NCI-H2029 treated with DMSO at 0.1 percent for 48 hours (cell line): ENCODE measurements around the gene SRPK2.

Experiments used
- DNase-seq: peaks from one replicate; lab custom pipeline; 2025; lab: John Stamatoyannopoulos, UW

The SRPK2 gene

GRCh38 chr7:105097619-105098018 is 291.1 kb downstream of the SRPK2 start:
- peak; percentile 6 for DNase-seq

- no peak for DNase-seq
Measured at GRCh38 chr7:105096306-105096705, 292.4 kb downstream of the SRPK2 start.

- no peak for DNase-seq
Measured at GRCh38 chr7:105094966-105095365, 293.8 kb downstream of the SRPK2 start.

DNA sequence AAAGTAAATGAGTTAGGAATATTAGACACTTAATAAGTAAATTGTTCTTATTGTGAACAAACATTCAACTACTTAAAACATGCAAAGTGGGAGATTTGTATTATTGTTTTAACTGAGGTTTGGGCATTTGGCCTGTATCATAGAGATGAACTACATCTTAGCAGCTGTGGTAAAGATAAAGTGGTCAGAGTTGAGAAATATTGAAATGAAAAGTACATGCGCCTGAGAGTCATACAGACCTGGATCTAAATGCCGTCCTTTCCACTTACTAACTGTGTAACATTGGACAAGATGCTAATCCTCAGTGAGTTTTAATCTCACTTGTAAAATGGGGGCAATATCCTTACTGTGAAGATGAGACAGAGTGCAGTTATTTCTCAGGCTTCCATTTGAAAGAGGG is 300.3 kb downstream of the SRPK2 start:
- DNase-seq, result no peak

DNA sequence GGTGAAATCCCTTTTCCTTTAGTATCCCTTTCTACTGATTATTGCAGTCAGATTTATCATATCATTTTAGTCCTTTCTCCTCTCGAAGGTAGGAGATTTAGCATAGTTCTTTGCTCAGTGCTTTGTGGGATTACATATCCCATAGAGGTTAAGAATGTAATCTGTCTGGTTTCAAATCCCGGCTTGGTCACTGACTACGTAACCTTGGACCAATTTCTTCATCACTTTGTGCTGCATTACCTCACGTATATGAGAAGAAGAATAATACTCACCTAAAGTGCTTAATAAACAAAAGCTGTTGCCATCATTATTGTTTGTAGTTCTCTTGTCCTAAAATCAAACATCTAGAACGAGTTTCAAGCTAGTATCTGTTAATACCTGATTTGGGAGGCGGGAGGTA is 300.7 kb downstream of the SRPK2 start:
- DNase-seq, result no peak

- no peak for DNase-seq
Measured at GRCh38 chr7:105086850-105087249, 301.9 kb downstream of the SRPK2 start.

DNA sequence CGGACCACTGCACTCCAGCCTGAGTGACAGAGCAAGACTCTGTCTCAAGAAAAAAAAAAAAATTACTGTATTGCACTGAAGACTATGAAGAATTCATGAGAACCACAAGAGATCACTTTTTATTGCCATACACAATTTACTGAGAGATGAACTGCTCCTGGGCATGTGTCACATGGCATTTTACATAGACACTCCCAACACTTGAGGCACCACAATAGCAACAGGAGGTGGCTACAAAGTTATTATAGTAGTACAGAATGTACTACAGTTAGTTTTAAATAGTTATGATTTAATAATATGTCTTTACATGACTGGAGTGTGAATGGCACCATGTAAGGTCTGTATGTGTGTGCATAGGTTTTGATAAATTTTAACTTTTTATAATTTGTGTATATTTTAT is 304.1 kb downstream of the SRPK2 start:
- no peak for DNase-seq

DNA sequence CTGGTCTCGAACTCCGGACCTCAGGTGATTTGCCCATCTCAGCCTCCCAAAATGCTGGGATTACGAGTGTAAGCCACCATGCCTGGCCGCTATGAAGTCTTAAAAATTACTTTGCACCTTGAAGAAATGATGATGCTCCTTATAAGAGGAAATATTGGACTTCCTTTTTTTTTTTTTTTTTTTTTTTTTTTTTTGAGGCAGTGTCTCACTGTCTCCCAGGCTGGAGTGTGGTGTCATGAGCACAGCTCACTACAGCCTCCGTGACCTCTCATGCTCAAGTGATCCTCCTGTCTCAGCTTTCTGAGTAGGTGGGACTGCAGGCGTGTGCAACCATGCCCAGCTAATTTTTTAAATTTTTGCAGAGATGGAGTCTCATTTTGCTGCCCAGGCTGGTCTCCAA is 309.4 kb downstream of the SRPK2 start:
- DNase-seq, result no peak

GRCh38 chr7:105073143-105073542 is 315.6 kb downstream of the SRPK2 start:
- no peak for DNase-seq

DNA sequence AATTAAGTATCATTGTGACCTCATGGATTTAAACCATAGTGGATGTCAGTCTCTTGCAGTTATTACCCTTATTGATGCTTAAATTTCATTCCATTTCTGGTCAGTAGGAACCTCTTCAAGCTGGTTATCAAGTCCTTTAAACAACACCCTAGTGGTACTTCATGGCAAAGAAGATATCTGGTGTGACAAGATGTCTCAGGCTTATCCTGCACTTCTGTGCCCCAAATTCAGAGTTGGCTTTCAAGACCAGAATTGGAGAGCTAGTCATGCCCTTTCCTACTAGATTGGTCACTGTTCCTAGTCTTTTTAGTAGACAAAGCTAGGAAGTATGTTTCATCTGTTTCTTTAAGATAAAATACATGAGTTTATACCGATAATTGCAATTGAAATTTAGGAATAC is 319.8 kb downstream of the SRPK2 start:
- DNase-seq, result no peak

DNA sequence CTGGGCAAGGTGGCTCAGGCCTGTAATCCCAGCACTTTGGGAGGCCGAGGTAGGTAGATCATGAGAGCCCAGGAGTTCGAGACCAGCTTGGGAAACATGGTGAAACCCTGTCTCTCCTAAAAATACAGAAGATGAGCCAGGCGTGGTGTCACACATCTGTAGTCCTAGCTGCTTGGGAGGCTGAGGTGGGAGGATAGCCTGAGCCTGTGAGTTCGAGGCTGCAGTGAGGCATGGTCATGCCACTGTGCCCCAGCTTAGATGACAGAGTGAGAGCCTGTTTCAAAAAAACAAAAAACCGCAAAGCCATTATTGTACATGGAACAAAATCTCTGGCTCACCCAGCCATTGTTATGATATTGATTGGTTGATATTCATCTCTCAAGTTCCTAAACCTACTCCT is 321.0 kb downstream of the SRPK2 start:
- DNase-seq, result no peak
